B cell (primary cell): ENCODE data around the gene RSU1. TPM values are rescaled to one million over a fixed set of nuclear protein-coding genes. Genes with fewer than 3 reads are reported as not detected.

ENCODE experiments used
- ATAC-seq: fragments of 200-7000 bp; cut with Tn5 transposase; one replicate; pipeline ENCODE4 v1.10.0; 2021; ENCODE audit warnings: low read depth, mild to moderate bottlenecking, moderate number of reproducible peaks, moderate library complexity
- CTCF ChIA-PET: fragments of 350-600 bp; sonication (Branson Sonifier 250); formaldehyde crosslinking; loops from one replicate; lab custom pipeline; 2021; ENCODE audit warnings: antibody characterized with exemption, inconsistent platforms; lab: Charles Lee
- POLR2A ChIA-PET: fragments of 350-600 bp; sonication (Branson Sonifier 250); formaldehyde crosslinking; loops from one replicate; lab custom pipeline; 2021; ENCODE audit warnings: antibody characterized with exemption; lab: Charles Lee
- DNase-seq: peaks from one replicate; pipeline ENCODE4 v3.0.0; 2013
- H2AFZ ChIP-seq: 2 replicates; pipeline ENCODE4 v1.6.1; 2012; ENCODE audit warnings: mild to moderate bottlenecking, low read depth, low read length; ENCODE audit not compliant: insufficient read depth, poor library complexity, severe bottlenecking
- H3K27ac ChIP-seq, 2 donors: 1 replicate in 1 of 2; 2 replicates in 1 of 2; pipeline ENCODE4 v1.5.1; 2012 to 2013; ENCODE audit warnings: low read length in 2 of 2, mild to moderate bottlenecking in 2 of 2, moderate library complexity in 1 of 2
- H3K27me3 ChIP-seq, 4 experiments: fragments of 200-600 bp in 1 of 4; sonication (generic) in 1 of 4; replicated peaks in 1 of 4; 1 replicate in 2 of 4; 2 replicates in 2 of 4; pipeline versions ENCODE4 v1.6.1 to v1.7.0; 2013 to 2016; ENCODE audit warnings: low read length in 3 of 4, mild to moderate bottlenecking in 2 of 4, mixed read lengths in 1 of 4, moderate library complexity in 1 of 4; ENCODE audit not compliant: insufficient read depth in 4 of 4, control insufficient read depth in 3 of 4; ENCODE audit errors: control extremely low read depth in 1 of 4
- H3K36me3 ChIP-seq, 2 experiments: replicated peaks in 1 of 2; 1 replicate in 1 of 2; 2 replicates in 1 of 2; pipeline versions ENCODE4 v1.6.1 to v1.7.1; 2013; ENCODE audit warnings: low read length in 1 of 2; ENCODE audit not compliant: insufficient read depth in 2 of 2, control insufficient read depth in 1 of 2; ENCODE audit errors: control extremely low read depth in 1 of 2, extremely low read depth in 1 of 2
- H3K4me1 ChIP-seq, 2 donors: fragments of 200-600 bp in 1 of 2; sonication (generic) in 1 of 2; 1 replicate in 1 of 2; 2 replicates in 1 of 2; pipeline versions ENCODE4 v1.5.1 to v1.6.1; 2013 to 2017; ENCODE audit warnings: low read length in 2 of 2; ENCODE audit not compliant: control insufficient read depth in 2 of 2, insufficient read depth in 2 of 2
- H3K4me2 ChIP-seq: replicated peaks from 2 replicates; pipeline ENCODE3; 2012; ENCODE audit warnings: mild to moderate bottlenecking, low read depth, low read length; ENCODE audit not compliant: poor library complexity, severe bottlenecking
- H3K4me3 ChIP-seq, 5 experiments: fragments of 200-600 bp in 1 of 5; sonication (generic) in 1 of 5; 1 replicate in 3 of 5; 2 replicates in 2 of 5; pipeline versions ENCODE4 v1.5.1 to v1.7.0; 2011 to 2016; ENCODE audit warnings: low read length in 4 of 5, mild to moderate bottlenecking in 4 of 5, low read depth in 2 of 5, control low read depth in 1 of 5, moderate library complexity in 1 of 5; ENCODE audit not compliant: insufficient read depth in 1 of 5; ENCODE audit errors: control extremely low read depth in 1 of 5, extremely low read depth in 1 of 5
- H3K79me2 ChIP-seq: fragments of 200-600 bp; sonication (generic); one replicate; pipeline ENCODE4 v1.6.0; 2016; ENCODE audit warnings: low read length; ENCODE audit not compliant: control insufficient read depth, insufficient read depth
- H3K9ac ChIP-seq: fragments of 200-600 bp; sonication (generic); 2 replicates; pipeline ENCODE4 v1.6.1; 2017; ENCODE audit warnings: mild to moderate bottlenecking, low read length, moderate library complexity
- H3K9me3 ChIP-seq, 3 donors: one replicate each; pipeline versions ENCODE4 v1.6.1 to v1.7.1; 2013; ENCODE audit warnings: low read length in 2 of 3; ENCODE audit not compliant: control insufficient read depth in 2 of 3, insufficient read depth in 1 of 3; ENCODE audit errors: control extremely low read depth in 1 of 3
- H4K20me1 ChIP-seq: 2 replicates; pipeline ENCODE4 v1.6.0; 2012; ENCODE audit warnings: mild to moderate bottlenecking, low read length; ENCODE audit not compliant: insufficient read depth, control insufficient read depth, poor library complexity, severe bottlenecking
- H3K27ac Mint-ChIP-seq: one replicate; pipeline ENCODE4 v1.8.0; 2021; ENCODE audit warnings: mixed read lengths
- H3K27me3 Mint-ChIP-seq: one replicate; pipeline ENCODE4 v1.8.0; 2021; ENCODE audit warnings: mixed read lengths
- H3K4me1 Mint-ChIP-seq: one replicate; pipeline ENCODE4 v1.8.0; 2021; ENCODE audit warnings: mixed read lengths
- H3K4me3 Mint-ChIP-seq: one replicate; pipeline ENCODE4 v1.8.0; 2021; ENCODE audit warnings: mixed read lengths
- H3K9me3 Mint-ChIP-seq: one replicate; pipeline ENCODE4 v1.8.0; 2022; ENCODE audit warnings: mixed read lengths; ENCODE audit not compliant: insufficient read depth
- CTCF ChIP-seq: fragments of 200-600 bp; IDR thresholded peaks from one replicate; pipeline ENCODE4 v1.8.0; 2022; ENCODE audit warnings: antibody characterized with exemption, mild to moderate bottlenecking
- EZH2 ChIP-seq: IDR thresholded peaks from 2 replicates; pipeline ENCODE4 v1.6.1; 2012; ENCODE audit warnings: borderline replicate concordance, low read depth, mild to moderate bottlenecking, moderate library complexity, low read length; ENCODE audit not compliant: insufficient read depth, poor library complexity, severe bottlenecking
- WGBS: methylation state at CpG from one replicate; pipeline ENCODE4 v1.1.5; 2013; ENCODE audit warnings: missing lambda C conversion rate; ENCODE audit not compliant: insufficient coverage; 5-methylcytosine and 5-hydroxymethylcytosine counted together
- intact Hi-C: fragments of 100-400 bp; cut with micrococcal nuclease; formaldehyde crosslinking; loops from one replicate; pipeline ENCODE4 v1.10.0; 2022
- polyA plus RNA-seq: library from polyadenylated mRNA; depleted of rRNA; stranded (reverse); fragments of >200 nt; gene quantifications from 2 replicates; pipeline ENCODE4 v1.2.3, GENCODE V29; 2012
- total RNA-seq, 2 donors: library from RNA; stranded (reverse); fragments of 120-200 nt in 1 of 2; gene quantifications; 1 replicate in 1 of 2; 2 replicates in 1 of 2; pipeline versions ENCODE4 v1.2.3 to v1.2.4, GENCODE V29; 2013 to 2022

RSU1 gene
- total and polyA plus RNA-seq, 2 donors (not counting 1 experiment from before 2014, with no cell fraction given): 33.4 to 41.1 TPM

- ChIA-PET CTCF (interaction anchor here (0.7 kb wide), 1 partner anchor 856 kb away, joined by 3 read pairs; no protein-coding TSS in a partner anchor), POLR2A (no interaction called here)
- Histone ChIP-seq H3K36me3 (peaks cover 0 to 3% of the 10 kb centered on the region in 2 experiments), H3K4me1 (no peaks in the 10 kb centered on the region), H3K27ac (no peak overlapping the region), H3K4me2 (no peak overlapping the region), H2AFZ (no peak overlapping the region), H3K79me2 (peaks cover 3% of the 10 kb centered on the region), H4K20me1 (no peaks in the 10 kb centered on the region), H3K27me3 (no peaks in the 10 kb centered on the region), H3K4me3 (no peak overlapping the region), H3K9ac (no peak overlapping the region), H3K9me3 (peaks cover 2 to 11% (median 9%) of the 10 kb centered on the region in 3 donors)
- ATAC-seq (no peak), DNase-seq (no peak)
- Mint-ChIP-seq H3K4me1 (no peaks in the 10 kb centered on the region), H3K27me3 (no peaks in the 10 kb centered on the region), H3K4me3 (no peak overlapping the region), H3K9me3 (peaks cover 12% of the 10 kb centered on the region), H3K27ac (no peak overlapping the region)
- WGBS: no CpG with 5 or more reads among the region's 2 CpGs
- intact Hi-C loops: no loop called here
- TF ChIP-seq EZH2: no peak
Observed at GRCh38 chr10:16737420-16737819, 79.8 kb downstream of the RSU1 start.

DNA sequence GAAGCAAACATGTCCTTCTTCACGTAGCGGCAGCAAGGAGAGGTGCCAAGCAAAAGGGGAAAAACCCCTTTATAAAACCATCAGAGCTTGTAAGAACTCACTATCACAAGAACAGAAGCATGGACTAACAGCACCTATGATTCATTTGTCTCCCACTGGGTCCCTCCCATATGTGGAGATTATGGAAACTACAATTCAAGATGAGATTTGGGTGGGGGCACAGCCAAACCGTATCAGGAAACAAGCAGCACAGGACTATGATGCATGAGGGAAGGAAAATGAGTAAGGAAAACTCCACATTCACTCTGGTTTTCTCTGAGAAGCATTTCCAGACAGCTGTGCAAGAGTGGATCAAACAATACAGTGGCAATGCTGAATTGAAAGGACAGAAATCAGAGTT is 81.6 kb downstream of the RSU1 start:
- H4K20me1 ChIP-seq: no peaks in the 10 kb centered on the region
- no peak overlapping the region for H2AFZ ChIP-seq
- TF ChIP-seq CTCF (no peak), EZH2 (no peak)
- no peak overlapping the region for H3K4me2 ChIP-seq
- ATAC-seq (no peak), DNase-seq (no peak)
- no peak overlapping the region for H3K27ac ChIP-seq
- peaks cover 2 to 11% (median 9%) of the 10 kb centered on the region in 3 donors for H3K9me3 ChIP-seq
- no peaks in the 10 kb centered on the region for H3K27me3 ChIP-seq
- H3K4me3 ChIP-seq: no peak overlapping the region
- peaks cover 12% of the 10 kb centered on the region for H3K9me3 Mint-ChIP-seq
- H3K4me3 Mint-ChIP-seq: no peak overlapping the region
- CTCF ChIA-PET: no interaction called here
- H3K27me3 Mint-ChIP-seq: no peaks in the 10 kb centered on the region
- H3K4me1 ChIP-seq: no peaks in the 10 kb centered on the region
- intact Hi-C loops: no loop called here
- no CpG with 5 or more reads among the region's 3 CpGs for WGBS
- peaks cover 3% of the 10 kb centered on the region for H3K79me2 ChIP-seq
- peaks cover 0 to 3% of the 10 kb centered on the region in 2 experiments for H3K36me3 ChIP-seq
- H3K27ac Mint-ChIP-seq: no peak overlapping the region
- H3K9ac ChIP-seq: no peak overlapping the region
- POLR2A ChIA-PET: no interaction called here
- H3K4me1 Mint-ChIP-seq: no peaks in the 10 kb centered on the region
